ENCODE measurements around the gene NUDT8.

DNA sequence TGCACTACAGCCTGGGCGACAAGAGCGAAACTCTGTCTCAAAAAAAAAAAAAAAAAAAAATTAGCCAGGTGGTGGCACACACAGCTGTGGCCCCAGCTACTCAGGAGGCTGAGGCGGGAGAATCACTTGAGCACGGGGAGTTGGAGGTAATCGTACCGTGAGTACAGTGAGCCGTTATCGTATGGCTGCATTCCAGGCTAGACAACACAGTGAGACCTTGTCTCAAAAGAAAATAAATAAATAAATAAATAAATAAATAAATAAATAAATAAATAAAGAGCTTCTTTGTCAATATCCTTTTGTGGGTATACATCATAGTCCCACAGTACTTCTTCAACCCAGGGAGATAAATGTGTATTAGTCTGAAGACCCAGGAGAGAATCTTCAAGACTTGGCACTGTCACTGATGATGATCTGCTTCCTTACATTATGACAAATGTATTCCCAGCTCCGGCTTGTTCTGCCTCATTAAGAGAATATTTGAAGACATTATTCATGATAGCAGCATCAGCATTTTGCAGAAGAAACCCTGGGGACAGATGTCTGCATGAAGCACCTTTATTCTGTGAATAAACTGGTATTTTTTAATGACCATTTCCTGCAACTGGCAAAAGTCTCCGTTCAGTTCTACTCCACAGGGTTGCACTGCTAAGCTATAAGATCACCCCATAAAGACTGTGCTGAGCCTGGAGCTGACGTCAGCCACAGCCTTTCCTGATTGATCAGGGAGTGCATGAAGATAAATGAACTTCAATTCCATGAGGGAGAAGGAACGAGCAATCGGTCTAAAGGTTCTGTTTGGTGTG, 22.4 kb upstream of the NUDT8 start:
- no peak for TF ChIP-seq ZNF274 (IDR thresholded peaks at IDR 0.05; ENCODE audit: low read depth, low read length)
- TF ChIP-seq SUZ12 (IDR thresholded peaks at IDR 0.05; ENCODE audit: extremely low read depth, insufficient read depth, insufficient read length): no peak
- TF ChIP-seq YY1 (IDR thresholded peaks at IDR 0.05; ENCODE audit: insufficient read depth, insufficient read length): no peak

All from NT2/D1 (cell line).